Activated CD4-positive, CD25-positive, alpha-beta regulatory T cell (primary cell): ENCODE results near the gene ARPC1A.
A peak's percentile ranks its signal among the peaks of the same experiment; 100 is the strongest.

ENCODE experiments used
- DNase-seq, 4 experiments: peaks; one replicate each; lab custom pipeline; 2025; lab: John Stamatoyannopoulos, UW

The ARPC1A gene

DNA sequence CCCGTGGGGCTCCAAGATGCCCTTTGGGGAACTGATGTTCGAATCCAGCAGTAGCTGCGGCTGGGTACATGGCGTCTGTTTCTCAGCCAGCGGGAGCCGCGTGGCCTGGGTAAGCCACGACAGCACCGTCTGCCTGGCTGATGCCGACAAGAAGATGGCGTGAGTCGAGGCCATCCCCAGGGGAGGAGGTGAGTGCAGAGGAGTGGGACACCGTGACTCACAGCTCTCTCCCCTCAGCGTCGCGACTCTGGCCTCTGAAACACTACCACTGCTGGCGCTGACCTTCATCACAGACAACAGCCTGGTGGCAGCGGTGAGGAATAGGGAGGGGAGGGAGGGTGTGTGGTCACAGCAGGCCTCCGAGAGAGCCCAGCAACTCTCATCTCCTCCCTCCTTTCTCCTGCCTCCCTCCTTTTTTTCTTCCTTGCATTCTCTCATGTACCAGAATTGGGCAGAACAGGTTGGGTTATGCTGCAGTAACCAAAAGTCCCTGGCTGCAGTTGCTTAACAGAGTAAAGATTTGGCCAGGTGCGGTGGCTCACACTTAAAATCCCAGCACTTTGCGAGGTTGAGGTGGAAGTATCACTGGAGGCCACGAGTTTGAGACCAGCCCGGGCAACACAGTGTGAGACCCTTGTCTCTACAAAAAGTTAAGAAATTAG, 65.4 kb downstream of the ARPC1A start:
- DNase-seq, result no peak

DNA sequence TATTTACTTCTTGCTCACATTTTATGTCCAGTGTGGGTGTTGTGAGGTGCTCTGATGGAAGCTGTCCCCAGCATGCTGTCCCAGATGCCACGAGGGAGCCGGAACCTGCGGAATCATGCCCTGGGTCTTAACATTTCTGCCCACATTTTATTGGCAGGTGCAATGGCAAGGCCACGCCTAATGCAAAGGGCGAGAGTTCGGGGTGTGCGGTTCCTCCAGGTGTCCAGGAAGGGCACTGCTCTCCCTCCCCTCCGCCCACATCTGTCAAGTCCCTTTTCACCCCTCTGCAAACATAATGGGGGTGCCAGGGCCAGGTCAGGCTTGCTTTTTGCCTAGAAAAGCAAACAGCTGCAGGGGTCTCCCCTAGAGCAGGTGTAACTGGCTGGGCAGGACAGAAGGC, 66.3 kb downstream of the ARPC1A start:
- DNase-seq, result no peak

DNA sequence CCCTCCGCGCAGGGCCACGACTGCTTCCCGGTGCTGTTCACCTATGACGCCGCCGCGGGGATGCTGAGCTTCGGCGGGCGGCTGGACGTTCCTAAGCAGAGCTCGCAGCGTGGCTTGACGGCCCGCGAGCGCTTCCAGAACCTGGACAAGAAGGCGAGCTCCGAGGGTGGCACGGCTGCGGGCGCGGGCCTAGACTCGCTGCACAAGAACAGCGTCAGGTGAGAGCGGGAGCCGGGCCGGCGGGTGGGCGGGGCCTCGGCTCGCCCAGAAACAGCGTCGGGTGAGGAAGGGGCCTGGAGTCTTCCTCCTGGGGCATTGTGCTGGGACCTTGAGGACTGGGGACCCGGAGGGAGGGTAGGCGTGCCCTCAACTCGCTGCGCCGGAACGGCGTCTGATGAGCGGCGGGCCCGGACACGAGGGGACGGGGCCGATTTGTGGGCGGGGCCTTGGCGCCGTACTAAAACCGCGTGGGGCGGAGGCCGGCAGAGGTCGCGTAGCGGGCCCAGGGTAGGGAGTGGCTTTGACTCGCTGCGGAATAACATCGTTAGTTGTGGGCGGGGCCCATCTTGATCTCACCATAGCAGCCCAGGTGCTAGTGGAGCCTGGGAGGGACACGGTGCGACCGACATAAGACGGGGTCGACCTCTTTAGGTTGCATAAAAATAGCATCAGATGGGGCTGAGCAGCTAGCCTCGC, 67.1 kb downstream of the ARPC1A start:
- DNase-seq, result peak; percentile 44 to 74 (median 63)

DNA sequence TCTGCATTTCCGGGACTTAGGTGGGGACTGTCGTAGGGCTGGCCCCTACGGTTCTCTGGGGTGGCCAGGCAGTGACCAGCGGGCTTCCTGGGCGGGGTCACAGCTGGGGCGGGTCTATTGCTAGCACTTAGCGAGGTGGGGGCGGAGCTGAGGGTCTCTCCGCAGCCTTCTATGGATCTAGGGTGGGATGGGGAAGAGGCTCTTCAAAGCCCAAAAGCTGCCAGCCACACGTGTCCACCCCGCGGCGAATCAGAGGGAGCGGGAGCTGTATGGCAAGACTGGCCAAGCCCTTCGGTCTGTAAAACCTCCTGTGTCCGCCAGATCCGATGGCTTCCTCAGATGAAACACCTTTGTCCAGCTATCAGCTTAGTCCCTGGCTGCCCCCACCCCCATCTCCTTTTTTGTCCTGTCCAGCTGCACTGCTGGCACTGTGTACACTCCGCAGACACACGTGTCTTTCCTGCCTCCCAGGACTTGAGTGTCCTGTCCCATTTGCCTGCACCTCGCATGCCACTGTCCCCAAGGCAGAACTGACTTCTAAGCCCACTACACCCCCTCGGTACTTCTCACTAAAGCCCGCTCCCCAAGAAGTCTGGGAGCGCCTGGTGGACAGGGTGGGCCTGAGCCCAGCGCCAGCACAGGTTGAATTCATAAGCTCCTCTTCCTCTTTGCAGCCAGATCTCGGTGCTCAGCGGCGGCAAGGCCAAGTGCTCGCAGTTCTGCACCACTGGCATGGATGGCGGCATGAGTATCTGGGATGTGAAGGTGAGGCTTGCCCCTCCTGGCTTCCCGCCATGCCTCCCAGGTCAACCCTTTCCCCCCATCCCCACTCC, 67.9 kb downstream of the ARPC1A start:
- no peak for DNase-seq

DNA sequence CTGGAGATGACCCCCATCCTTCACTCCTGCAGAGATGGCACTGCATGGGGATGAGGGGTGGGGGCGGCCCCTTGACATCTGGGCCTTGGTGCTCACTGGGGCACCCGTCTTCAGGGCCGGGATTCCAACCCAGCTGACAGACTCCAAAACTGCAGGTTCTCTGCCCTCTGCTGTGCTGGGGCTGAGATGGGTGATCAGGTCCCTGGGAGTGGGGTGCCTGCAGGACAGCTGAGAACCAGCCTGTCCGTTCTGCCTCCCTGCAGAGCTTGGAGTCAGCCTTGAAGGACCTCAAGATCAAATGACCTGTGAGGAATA, 68.4 kb downstream of the ARPC1A start:
- DNase-seq, result no peak

DNA sequence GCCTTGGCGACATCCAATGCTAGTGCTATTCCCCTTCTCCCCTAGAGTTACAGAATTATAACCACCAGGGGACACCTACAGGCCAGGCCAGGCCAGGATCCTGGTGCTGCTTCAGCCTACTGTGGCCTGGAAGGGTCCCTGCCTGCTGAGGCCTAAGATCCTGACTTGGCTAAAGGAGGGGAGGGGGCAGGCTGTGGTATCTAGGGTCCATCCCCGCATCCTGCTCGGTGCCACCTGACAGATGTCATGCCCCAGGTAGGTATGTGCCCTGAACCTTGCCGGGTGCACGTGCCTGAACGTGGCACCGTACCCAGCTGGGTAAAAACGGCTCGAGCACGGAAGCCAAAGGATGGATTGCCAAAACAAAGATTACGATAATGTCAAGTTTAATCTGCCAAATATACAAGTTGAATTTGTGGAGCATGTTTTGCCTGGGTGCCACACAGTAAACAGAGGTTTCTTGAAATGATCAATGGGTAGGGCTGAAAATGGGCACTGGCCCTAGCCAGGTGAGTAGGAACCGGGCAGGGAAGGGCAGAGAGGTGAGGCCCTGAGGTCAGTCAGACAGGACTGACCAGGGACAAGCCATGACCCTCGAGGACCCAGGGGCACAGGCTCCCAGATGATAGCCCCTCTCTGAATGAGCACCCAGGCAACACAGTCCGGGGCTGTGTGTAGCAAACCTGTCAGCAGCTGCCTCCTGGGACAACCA, 70.1 kb downstream of the ARPC1A start:
- DNase-seq, result no peak

DNA sequence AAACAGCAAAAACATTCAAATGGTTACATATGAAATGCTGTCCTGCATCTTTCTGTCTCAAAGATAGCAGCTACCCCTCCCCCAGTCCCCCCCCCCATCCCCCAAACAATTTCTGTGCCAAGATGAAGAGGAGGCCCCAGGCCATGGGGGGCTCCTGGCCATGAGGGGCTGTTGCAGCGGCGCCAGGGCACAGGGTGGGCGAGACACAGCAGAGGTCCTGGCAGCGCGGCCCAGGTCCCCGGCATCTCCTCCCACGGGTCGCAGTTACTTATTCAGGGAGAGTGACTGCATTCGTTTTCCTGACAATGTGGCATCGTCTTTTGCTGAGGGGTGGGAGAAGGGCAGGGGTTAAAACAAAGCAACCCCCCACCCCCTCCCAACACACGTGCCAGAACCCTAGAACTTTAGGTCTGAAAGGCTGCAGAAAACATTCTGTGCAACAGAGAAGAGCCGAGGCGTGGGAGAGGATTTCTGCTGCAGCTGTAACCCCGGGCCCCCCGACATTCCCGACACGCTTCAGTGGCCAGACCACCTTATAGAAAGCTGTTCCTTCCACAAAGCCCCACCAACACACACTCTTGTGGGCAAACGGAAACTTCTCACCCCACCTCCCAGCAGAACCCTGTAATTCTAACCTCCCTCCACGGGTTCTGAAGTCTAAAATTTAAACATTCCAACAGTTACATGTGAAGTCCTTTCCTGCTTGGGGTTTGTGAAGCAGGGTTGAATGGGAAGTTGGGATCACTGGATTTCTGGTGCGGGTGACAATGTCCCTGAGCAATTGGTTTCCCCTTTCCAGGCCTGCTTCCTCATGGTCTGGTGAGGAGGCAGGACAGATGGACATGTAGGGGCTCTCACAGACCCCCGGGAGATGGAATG, 71.0 kb downstream of the ARPC1A start:
- no peak for DNase-seq

DNA sequence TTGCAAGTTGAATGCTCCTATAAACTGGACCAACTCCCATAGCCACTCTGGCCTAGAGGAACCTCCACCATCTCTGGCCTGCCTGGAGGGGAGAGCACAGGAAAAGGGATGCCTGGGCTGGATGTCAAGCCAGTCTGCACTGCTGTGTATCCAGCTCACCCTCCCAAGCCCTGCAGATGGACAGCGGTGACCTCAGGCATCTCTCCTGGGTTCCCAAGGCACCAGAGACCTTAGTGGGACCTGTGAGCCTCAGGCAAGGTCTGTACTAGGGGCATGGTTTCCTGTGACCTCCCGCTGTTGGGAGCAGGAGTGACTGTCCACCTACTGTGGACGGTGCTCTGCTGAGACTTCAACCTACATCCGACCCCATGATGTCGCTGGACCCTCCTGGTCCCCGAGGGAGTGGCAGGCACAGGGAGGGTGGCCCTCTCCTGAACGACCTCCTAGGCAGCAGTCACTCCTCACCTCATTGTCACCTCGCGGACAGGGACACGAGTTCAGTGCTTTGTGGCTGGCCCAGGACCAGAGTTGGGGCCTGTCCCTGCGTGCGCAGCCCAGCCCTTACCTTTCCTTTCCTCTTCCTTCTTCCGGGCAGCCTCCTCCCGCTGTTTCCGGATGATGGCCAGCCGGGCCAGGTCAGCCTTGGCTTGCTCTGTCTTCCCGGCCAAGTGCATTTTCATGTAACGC, 71.7 kb downstream of the ARPC1A start:
- no peak for DNase-seq

GRCh38 chr7:99398891-99399445, 73.3 kb downstream of the ARPC1A start:
- DNase-seq, result no peak

DNA sequence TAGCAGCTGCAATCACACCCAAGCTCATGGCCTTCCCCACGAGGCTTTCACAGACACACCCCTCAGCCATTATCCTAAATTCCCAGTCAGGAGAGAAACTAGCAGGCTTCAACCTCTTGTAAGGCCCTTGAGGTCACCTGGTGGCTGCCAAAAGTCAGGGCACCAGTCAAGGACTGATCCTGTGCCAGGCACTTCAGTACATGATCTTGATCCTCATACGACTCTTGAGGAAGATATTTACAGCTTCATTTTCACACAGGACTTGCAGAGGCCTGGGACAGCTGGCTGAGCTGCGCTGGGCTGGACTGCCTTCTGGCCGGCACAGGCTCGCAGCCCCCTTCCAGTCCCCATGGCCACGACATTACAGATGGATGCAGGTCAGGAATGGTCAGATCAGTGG, 73.9 kb downstream of the ARPC1A start:
- no peak for DNase-seq

GRCh38 chr7:99402854-99403253, 77.2 kb downstream of the ARPC1A start:
- DNase-seq, result no peak

GRCh38 chr7:99403764-99404163, 78.1 kb downstream of the ARPC1A start:
- no peak for DNase-seq

GRCh38 chr7:99404235-99404976, 78.7 kb downstream of the ARPC1A start:
- DNase-seq, result no peak

DNA sequence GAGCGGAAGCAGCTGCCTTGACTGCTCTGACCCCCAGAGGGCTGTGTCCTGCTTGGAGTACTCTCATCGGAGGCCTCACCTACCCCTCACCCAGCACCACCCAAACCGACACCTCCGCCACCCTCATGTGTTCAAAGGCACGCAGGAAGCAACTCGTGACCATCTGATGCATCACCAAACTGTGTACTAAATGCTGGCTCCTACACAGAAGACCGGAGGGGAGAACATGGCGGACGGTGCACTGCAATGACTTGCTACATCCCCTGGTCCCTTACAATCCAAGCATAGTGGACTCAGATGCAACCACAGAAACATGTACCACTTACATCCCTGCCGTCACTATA, 79.3 kb downstream of the ARPC1A start:
- DNase-seq, result no peak

- DNase-seq, result no peak
Measured at GRCh38 chr7:99406557-99406956, 80.9 kb downstream of the ARPC1A start.

DNA sequence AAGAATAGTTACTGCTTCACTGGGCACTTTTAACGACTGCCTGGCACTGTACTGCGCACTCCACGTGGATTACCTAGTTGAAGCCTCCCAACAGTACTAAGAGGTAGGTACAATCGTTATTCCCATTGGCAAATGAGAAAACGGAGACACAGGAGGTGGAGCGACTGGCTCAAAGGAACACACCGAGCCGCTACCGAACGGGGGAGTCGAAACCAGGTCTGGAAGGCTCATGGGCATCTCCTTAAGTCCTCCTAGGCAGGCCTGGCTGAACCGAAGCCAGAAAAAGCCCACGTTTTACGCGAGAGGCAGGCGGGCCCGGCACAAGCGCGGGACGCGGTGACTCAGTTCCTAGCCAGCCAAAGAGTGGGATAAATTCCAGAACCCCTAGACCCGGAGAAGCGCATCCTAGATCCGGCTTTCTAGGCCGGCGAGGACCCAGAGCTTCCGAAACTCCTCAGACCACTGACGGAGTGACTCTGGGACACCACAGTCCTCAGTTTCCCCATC, 82.2 kb downstream of the ARPC1A start:
- no peak for DNase-seq

GRCh38 chr7:99408379-99409191, 82.9 kb downstream of the ARPC1A start, which contains the start of the genes BUD31 and PDAP1:
TSS of gene BUD31 (plus strand) at chr7:99408969. CDS start at chr7:99411093, 2,124 bp downstream.
TSS of gene PDAP1 (minus strand) at chr7:99408597. CDS start at chr7:99408548, 49 bp downstream.
- peak; percentile 81 to 86 (median 84) for DNase-seq

GRCh38 chr7:99409192-99409572, 83.5 kb downstream of the ARPC1A start:
- DNase-seq, result no peak

DNA sequence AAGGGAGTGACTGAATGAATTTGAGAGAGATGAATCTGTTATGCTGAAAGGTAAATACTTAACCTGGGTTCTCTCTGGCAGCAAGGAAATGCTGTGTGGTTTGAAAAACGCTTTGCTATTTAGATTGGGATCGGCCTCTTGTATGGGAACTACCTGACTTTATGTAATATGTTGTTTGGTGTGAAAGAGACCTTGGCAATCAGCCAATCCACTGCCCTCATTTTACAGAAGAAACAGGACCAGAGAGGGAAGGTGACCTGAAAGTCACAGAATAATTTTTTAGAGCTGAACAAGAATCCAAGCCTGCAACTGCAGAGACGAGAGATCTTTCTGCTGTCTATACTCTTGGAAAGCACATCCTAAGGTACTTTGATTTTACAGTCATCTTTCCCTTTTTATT, 84.1 kb downstream of the ARPC1A start:
- DNase-seq, result no peak
